GM19452 (cell line): ENCODE data around the gene PRKCZ.
"Not testable (repeated sequence)": the region's sequence is repeated elsewhere in the genome, so short reads cannot be mapped to it uniquely, and the experiment has no call there.

Experiments
- ATAC-seq: cut with Tn5 transposase; IDR thresholded peaks from one replicate; pipeline ENCODE4 v1.9.1; 2021; ENCODE audit not compliant: unreplicated experiment

PRKCZ gene

GRCh38 chr1:2082064-2082463 is 31.9 kb downstream of the PRKCZ start:
- ATAC-seq: no peak

GRCh38 chr1:2083666-2084065 is 33.5 kb downstream of the PRKCZ start:
- ATAC-seq: no peak

- ATAC-seq: no peak
Measured at GRCh38 chr1:2084306-2084705, 34.1 kb downstream of the PRKCZ start.

DNA sequence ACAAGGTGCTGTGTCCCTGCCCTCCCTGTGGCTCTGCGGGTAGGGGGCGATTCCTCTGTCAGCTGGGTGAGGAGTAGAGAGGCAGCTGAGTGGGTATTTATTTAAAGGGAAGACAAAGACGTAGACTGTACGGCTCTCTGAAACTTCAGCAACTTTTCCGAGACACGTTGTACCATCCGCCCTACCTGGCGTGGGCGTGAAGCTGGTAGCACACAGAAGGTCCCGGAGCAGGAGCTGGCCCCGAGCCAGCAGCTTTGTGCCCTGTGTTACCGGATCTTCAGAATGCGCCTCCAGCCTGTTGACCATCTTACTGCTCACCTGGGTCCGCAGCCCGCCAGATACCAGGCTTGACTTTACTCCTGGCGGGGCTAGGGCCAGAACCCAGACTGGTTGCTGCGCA is 34.9 kb downstream of the PRKCZ start:
- ATAC-seq: no peak

GRCh38 chr1:2086446-2087078 is 36.4 kb downstream of the PRKCZ start:
- ATAC-seq: no peak

DNA sequence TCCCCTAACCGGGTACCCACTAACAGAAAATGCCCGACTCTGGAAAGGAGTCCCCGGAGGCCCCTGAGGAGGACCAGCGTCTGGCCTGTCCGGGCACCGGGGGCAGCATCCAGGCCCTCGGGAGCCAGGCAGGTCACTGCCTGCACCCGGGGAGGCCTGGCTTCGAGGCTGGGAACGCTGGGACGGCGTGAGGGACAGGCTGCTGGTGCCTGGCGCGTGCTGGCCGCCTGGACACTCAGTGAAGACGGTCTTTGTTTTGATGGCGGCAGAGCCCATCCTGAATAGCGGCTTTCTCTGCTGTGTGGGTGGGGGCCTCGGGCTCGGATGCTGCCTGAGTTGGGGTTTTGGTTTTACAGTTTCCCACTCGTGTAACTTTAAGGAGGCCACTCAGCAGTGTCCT is 37.6 kb downstream of the PRKCZ start:
- ATAC-seq: no peak

GRCh38 chr1:2088458-2088857 is 38.2 kb downstream of the PRKCZ start:
- no peak for ATAC-seq

DNA sequence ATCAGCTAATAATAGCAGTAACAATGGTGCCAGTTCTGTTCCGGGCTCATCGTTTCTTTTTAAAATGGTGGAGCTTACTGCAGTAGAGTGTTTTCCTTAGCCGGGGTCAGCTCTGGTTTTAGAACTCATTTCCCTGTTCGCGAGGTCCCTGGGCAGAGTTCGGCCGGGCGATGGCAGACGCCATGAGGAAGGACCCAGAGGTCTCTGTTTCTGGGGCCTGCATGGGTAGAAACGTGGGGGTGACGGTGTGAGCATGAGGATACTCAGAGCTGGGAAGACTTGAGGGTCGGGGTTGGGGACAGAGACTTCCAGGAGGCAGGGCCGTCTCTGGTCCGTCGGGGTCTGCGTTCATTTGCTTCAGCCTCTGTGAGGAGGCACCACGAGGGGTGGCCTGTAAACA is 38.8 kb downstream of the PRKCZ start:
- no peak for ATAC-seq

DNA sequence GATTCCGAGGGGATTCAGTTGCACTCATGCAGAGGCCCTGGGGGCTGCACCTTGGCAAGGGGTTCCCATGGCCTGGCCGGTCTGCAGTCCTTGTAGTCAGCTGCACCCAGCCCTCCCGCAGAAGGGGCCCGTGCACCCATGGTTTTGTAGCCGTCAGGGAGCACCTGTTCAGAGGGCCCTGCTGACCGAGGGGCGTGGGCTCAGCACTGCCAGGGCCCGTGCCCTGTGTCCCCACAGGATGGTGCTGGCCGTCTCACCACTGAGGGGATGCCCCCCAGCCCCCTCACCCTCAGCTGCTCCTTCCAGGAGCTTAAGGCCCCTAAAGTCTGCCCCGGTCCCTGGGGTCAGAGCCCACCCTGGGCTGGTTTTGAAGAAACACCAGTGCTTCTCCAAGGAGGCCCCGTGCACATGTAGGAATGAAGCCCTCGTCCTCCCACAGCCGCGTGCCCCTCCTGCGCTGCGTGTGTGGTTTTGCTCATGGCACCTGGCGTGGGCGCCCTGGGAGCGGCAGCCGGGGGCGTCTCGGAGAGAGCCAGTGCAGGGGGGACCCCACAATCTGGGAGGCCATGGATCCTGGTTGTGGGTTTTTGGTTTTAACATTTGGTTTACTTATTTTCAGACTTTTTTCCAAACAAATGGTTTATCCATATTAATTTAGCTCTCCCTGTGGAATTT is 40.1 kb downstream of the PRKCZ start:
- ATAC-seq: no peak

DNA sequence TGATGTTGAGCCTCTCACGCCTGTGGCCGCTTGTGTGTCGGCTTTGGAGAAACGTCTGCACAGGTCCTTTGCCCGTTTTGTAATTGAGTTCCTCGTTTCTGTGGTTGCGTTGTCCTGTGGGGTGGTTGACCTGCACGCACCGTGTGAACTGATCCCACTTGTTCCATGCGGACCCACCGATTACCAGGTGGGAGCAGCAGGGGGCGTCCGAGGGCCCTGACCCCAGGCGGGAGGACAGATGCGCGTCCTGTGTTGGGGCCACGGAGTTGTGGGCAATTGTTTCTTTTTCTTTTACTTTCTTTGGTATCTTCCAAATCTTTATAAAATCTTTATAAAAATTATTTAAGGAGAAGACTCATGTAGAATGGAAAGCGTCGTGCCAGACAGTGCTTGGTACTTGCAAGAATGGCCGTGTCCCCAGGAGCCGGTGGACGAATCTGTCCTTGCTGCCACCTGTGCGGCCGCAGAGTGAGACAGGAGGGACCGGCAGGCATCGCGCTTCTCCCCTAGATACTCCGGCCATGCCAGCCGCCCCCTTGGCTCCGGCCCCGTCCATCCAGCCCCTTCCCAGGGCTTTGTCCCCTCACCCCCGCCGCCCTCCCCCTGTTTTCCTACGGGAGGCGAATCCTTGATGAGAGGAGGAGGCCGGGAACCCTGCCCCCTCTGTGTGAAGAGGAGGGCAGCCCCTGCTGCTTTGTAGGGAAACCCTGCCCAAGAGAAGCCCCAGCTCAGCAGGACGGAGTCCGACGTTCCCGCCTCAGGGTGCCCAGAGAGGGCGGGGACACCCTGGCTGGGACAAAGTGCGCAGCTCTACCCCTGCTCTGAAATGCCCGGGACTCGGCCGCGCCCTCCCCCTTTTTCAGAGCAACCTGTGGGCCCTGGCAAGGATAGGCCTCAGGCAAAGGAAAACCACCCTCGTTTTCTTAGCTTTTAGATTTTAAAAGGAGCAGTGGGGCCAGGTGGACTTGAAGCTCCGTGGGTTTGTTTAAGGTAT is 41.7 kb downstream of the PRKCZ start:
- no peak for ATAC-seq

GRCh38 chr1:2093055-2093454 is 42.8 kb downstream of the PRKCZ start:
- ATAC-seq: no peak

GRCh38 chr1:2093636-2094035 is 43.4 kb downstream of the PRKCZ start:
- no peak for ATAC-seq

GRCh38 chr1:2094269-2095158 is 44.3 kb downstream of the PRKCZ start:
- ATAC-seq: not testable (repeated sequence)

DNA sequence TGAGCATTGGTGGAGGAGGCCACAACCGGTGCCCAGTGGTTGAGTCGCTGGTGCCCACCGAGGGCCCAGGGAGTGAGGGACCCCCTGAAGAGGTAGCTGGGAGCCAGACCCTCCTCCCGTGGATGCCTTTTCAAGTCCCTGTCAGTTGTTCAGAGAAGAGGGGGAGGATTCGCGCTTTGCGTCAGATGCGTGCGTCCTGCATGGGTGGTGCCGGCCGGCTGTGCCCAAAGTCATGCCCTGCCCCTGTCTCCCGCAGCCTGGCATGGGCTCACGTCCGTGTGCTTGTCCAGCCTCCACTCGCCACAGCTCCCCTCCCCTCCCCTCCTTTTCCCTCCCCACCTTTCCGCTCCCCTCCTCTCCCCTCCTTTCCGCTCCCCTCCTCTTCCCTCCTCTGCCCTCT is 45.2 kb downstream of the PRKCZ start:
- ATAC-seq: no peak

- no peak for ATAC-seq
Measured at GRCh38 chr1:2095981-2096736, 45.9 kb downstream of the PRKCZ start.

DNA sequence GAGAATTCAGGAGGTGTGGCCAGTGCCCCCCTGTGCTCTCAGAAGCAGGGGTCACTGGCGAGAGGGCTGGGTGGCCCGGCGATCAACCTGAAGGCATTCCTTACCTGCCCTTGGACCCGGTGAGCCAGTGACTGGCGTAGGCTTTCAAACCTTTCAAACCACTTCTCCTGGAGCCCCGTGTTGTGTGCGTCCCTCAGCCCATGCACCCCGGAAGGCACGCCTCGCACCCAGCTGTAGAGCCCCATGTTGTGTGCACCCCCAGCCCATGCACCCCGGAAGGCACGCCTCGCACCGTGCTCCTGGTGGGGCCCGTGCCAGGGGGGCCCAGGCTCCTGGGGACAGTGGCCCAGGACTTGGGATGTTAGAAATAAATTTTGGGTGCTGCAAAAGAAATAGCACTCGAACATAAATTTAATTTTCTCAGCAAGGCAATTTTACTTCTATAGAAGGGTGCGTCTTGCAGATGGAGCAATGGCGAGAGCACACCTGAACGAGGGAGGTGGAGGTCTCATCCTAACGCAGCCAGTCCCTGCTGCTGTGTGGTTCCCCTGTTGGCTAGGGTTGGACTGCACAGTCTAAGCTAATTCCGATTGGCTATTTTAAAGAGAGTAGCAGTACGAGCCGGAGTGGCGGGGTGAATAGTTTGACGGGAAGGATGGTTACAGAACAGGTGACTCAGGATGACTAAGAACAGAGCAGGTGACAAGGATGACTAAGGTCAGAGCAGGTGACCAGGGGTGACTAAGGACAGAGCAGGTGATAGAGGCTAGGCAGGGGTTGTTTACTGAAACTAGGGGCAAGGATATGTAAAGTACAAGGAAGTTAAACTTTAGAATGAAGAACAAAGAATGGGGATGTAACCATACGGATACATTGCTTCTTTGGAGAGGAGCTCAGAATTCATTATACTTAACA is 47.4 kb downstream of the PRKCZ start:
- ATAC-seq: no peak

GRCh38 chr1:2098301-2098698 is 48.1 kb downstream of the PRKCZ start:
- ATAC-seq: no peak

DNA sequence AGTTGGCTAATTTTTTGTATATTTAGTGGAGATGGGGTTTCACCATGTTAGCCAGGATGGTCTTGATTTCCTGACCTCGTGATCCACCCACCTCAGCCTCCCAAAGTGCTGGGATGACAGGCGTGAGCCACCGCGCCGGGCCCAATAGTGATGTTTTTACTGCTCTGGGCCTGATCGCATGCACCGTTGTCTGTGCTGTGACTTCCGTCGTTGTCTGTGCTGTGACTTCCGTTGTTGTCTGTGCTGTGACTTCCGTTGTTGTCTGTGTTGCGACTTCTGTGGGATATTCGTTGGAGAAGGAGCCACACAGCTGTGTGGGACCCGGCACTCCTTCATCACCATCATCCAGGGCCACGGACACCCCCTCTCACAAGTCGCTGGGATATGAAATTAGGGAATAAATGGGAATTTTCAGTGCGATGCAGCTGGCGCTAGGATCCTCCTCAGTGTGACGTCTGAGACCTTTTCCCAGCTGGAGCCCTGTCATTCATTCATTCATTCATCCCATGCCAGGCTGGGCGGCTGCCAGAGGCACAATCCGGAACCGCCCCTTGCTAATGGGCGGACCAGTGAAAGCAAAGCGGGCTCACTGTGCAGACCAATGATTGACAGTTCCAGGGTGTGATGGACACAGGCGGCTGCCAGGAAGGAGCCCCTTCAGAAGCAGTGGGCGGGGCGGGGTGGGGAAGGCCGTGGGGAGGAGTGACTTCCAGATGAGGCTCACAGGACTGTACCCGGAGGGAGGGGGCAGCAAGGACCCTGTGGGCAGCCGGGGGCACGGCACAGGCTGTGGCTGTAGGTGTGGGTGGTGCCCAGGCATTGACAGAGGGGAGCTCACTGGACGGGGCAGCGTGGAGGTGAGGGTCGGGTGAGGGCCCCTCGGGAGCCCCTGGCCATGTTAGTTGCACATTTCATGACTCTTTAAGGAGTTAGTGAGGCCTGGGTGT is 48.9 kb downstream of the PRKCZ start:
- ATAC-seq: no peak
